GM12878 (cell line): Measurements from ENCODE around the gene MAPK13. TPM values are rescaled to one million over a fixed set of nuclear protein-coding genes. Genes with fewer than 3 reads are reported as not detected.

ENCODE experiments used
- ATAC-seq: fragments of 200-7000 bp; cut with Tn5 transposase; 3 replicates; pipeline ENCODE4 v1.9.1; 2020; ENCODE audit warnings: mild to moderate bottlenecking, moderate library complexity
- BruUV-seq: library from RNA; stranded (reverse); fragments of 400-500 nt; replicated peaks from 2 replicates; lab custom pipeline; 2021; lab: Mats Ljungman, UMichigan
- CTCF ChIA-PET: fragments of 300-600 bp; sonication (Branson Sonifier 250); formaldehyde crosslinking; extraction: SDS; loops from one replicate; lab custom pipeline; 2021; ENCODE audit warnings: inconsistent platforms; lab: Yijun Ruan, JAX
- POLR2A ChIA-PET: fragments of 350-600 bp; formaldehyde crosslinking; extraction: SDS; loops from one replicate; lab custom pipeline; 2021; ENCODE audit warnings: inconsistent platforms; lab: Charles Lee
- RAD21 ChIA-PET: fragments of 300-600 bp; sonication (Branson Sonifier 250); formaldehyde crosslinking; loops from one replicate; lab custom pipeline; 2023; ENCODE audit warnings: antibody characterized with exemption; ENCODE audit not compliant: unreplicated experiment; lab: Charles Lee
- SMC1A ChIA-PET: fragments of 300-600 bp; sonication (Branson Sonifier 250); formaldehyde crosslinking; loops from one replicate; lab custom pipeline; 2023; ENCODE audit not compliant: unreplicated experiment, uncharacterized antibody; lab: Charles Lee
- DNase-seq: peaks from one replicate; pipeline ENCODE4 v3.0.0-alpha.2; 2011; ENCODE audit warnings: low read depth, low spot score
- FAIRE-seq: peaks from 3 replicates; lab custom pipeline; 2011; peaks lifted over from hg19 to GRCh38; lab: Jason Lieb, UNC
- H2AFZ ChIP-seq: 2 replicates; pipeline ENCODE4 v1.6.0; 2011; ENCODE audit warnings: low read depth, low read length, control low read depth; ENCODE audit not compliant: control insufficient read depth
- H3K27ac ChIP-seq: 2 replicates; pipeline ENCODE4 v1.5.1; 2011; ENCODE audit warnings: control low read depth; ENCODE audit not compliant: control insufficient read depth, insufficient read depth
- H3K27me3 ChIP-seq, 2 experiments: replicated peaks in 1 of 2; 2 replicates each; pipeline versions ENCODE4 v1.6.0 to v1.6.1; 2011; ENCODE audit warnings: low read length in 1 of 2; ENCODE audit not compliant: control insufficient read depth in 2 of 2, insufficient read depth in 2 of 2
- H3K36me3 ChIP-seq, 2 experiments: 2 replicates each; pipeline ENCODE4 v1.5.1; 2011; ENCODE audit warnings: low read length in 1 of 2; ENCODE audit not compliant: control insufficient read depth in 2 of 2, insufficient read depth in 2 of 2
- H3K4me1 ChIP-seq: 2 replicates; pipeline ENCODE4 v1.6.1; 2011; ENCODE audit warnings: mild to moderate bottlenecking, low read length, moderate library complexity, mixed read lengths; ENCODE audit not compliant: control insufficient read depth, insufficient read depth
- H3K4me2 ChIP-seq: 2 replicates; pipeline ENCODE4 v1.6.0; 2011; ENCODE audit warnings: control low read depth; ENCODE audit not compliant: control insufficient read depth, insufficient read depth
- H3K4me3 ChIP-seq: fragments of 200-600 bp; sonication (generic); 2 replicates; pipeline ENCODE4 v1.5.1; 2016
- H3K79me2 ChIP-seq: 2 replicates; pipeline ENCODE4 v1.6.0; 2011; ENCODE audit warnings: low read length; ENCODE audit not compliant: control insufficient read depth, insufficient read depth
- H3K9ac ChIP-seq: 2 replicates; pipeline ENCODE4 v1.8.0; 2011; ENCODE audit warnings: low read length, control low read depth, mixed read lengths; ENCODE audit not compliant: control insufficient read depth, insufficient read depth
- H3K9me3 ChIP-seq: replicated peaks from 3 replicates; pipeline ENCODE4 v1.5.1; 2011; ENCODE audit warnings: mild to moderate bottlenecking, low read length; ENCODE audit not compliant: control insufficient read depth, insufficient read depth
- H4K20me1 ChIP-seq: 2 replicates; pipeline ENCODE4 v1.6.0; 2011; ENCODE audit not compliant: control insufficient read depth, insufficient read depth
- IRF4 ChIP-seq: IDR thresholded peaks from 2 replicates; pipeline ENCODE4 v1.6.1; 2011; ENCODE audit warnings: low read depth, low read length
- RAD21 ChIP-seq: IDR thresholded peaks from 2 replicates; pipeline ENCODE4 v1.6.1; 2011; ENCODE audit warnings: mild to moderate bottlenecking, low read depth, low read length, moderate library complexity; ENCODE audit not compliant: insufficient read depth
- SREBF1 ChIP-seq: IDR thresholded peaks from 2 replicates; pipeline ENCODE4 v1.6.1; 2012; ENCODE audit warnings: mild to moderate bottlenecking, low read length
- WGBS: methylation state at CpG from one replicate; pipeline ENCODE4 v1.1.6; 2016; ENCODE audit warnings: low lambda C conversion rate; ENCODE audit not compliant: insufficient replicate concordance, insufficient coverage; ENCODE audit errors: missing lambda C conversion rate; 5-methylcytosine and 5-hydroxymethylcytosine counted together
- in situ Hi-C: fragments of 300-500 bp; cut with MboI; formaldehyde crosslinking; loops from 9 replicates; pipeline ENCODE4 v1.14.3; 2018; ENCODE audit warnings: mixed read lengths
- intact Hi-C: fragments of 100-400 bp; cut with micrococcal nuclease; formaldehyde crosslinking; loops from one replicate; pipeline ENCODE4 v1.14.2; 2022; ENCODE audit not compliant: unreplicated experiment
- polyA plus RNA-seq, 11 experiments: library from polyadenylated mRNA; depleted of rRNA in 4 of 11; unstranded in 6 of 11; stranded (reverse) in 5 of 11; fragments of >200 nt; fragmentation: Nextera tagmentation in 4 of 11; fragmentation: Illumina TruSeq in 1 of 11; extraction: Ambion mirVana in 4 of 11; extraction: Trizol in 1 of 11; gene quantifications; 1 replicate in 1 of 11; 2 replicates in 10 of 11; pipeline versions ENCODE4 v1.2.1 to v1.2.3, GENCODE V29; 2011 to 2016; ENCODE audit warnings: inconsistent platforms in 2 of 11, missing spikeins in 2 of 11, low read depth in 1 of 11
- total RNA-seq, 4 experiments: library from RNA; depleted of rRNA in 3 of 4; stranded (reverse); fragments of >200 nt in 3 of 4; fragmentation: Illumina TruSeq in 1 of 4; extraction: Trizol in 1 of 4; gene quantifications; 2 replicates each; pipeline versions ENCODE4 v1.2.1 to v1.2.3, GENCODE V29; 2013 to 2021
- TF ChIP-seq, protein P1 (sequence below): IDR thresholded peaks from 2 replicates; pipeline ENCODE4 v1.6.1; 2012; ENCODE audit warnings: mild to moderate bottlenecking, low read depth, low read length
- TF ChIP-seq, protein P2 (sequence below): fragments of 450-650 bp; formaldehyde crosslinking; IDR thresholded peaks from 2 replicates; pipeline ENCODE4 v1.5.0; 2022; ENCODE audit warnings: mild to moderate bottlenecking, missing genetic modification characterization

Gene MAPK13
- total and polyA plus RNA-seq, 10 of the 15 experiments (the other 5 are each of a cell fraction or from before 2014, with no cell fraction given): 1.8 to 48.0 (median 37.5) TPM

DNA sequence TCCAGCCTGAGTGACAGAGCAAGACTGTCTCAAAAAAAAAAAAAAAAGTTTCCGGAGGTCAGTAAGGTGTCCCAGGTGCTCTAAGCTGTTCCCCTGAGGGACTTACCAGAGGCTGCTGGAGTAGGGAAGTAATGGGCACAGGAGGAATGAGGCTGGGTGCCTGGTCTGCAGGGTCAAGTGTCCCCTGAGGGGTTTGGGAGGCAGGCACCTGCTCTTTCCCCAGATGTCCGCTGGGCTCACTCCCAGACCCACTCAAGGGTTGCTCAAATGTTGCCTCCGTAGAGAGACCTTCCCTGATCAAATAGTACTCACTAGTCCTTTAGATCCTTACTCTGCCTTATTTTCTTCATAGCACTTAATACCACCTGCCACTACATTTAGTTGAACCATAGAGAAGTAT is 5.4 kb upstream of the MAPK13 start:
- intact Hi-C loops: loop anchor here (10.0 kb wide), 1 partner anchor 180 kb away; no protein-coding TSS in a partner anchor
- ATAC-seq (no peak), DNase-seq (no peak), FAIRE-seq (no peak)
- Histone ChIP-seq H3K36me3 (no peaks in the 10 kb centered on the region), H3K79me2 (no peaks in the 10 kb centered on the region), H3K4me2 (no peak overlapping the region), H3K27ac (no peak overlapping the region), H3K27me3 (no peaks in the 10 kb centered on the region), H3K9ac (no peak overlapping the region), H2AFZ (no peak overlapping the region), H3K4me3 (no peak overlapping the region), H4K20me1 (no peaks in the 10 kb centered on the region), H3K4me1 (peaks cover 25% of the 10 kb centered on the region), H3K9me3 (no peaks in the 10 kb centered on the region)
- CTCF ChIA-PET: interaction anchor here (1.0 to 7.6 kb wide), 7 partner anchors 20 to 234 kb away, joined by 3 to 82 read pairs (median 6); no protein-coding TSS in a partner anchor
- TF ChIP-seq SREBF1 (no peak), RAD21 (no peak), IRF4 (no peak)
- TF ChIP-seq, protein P1, sequence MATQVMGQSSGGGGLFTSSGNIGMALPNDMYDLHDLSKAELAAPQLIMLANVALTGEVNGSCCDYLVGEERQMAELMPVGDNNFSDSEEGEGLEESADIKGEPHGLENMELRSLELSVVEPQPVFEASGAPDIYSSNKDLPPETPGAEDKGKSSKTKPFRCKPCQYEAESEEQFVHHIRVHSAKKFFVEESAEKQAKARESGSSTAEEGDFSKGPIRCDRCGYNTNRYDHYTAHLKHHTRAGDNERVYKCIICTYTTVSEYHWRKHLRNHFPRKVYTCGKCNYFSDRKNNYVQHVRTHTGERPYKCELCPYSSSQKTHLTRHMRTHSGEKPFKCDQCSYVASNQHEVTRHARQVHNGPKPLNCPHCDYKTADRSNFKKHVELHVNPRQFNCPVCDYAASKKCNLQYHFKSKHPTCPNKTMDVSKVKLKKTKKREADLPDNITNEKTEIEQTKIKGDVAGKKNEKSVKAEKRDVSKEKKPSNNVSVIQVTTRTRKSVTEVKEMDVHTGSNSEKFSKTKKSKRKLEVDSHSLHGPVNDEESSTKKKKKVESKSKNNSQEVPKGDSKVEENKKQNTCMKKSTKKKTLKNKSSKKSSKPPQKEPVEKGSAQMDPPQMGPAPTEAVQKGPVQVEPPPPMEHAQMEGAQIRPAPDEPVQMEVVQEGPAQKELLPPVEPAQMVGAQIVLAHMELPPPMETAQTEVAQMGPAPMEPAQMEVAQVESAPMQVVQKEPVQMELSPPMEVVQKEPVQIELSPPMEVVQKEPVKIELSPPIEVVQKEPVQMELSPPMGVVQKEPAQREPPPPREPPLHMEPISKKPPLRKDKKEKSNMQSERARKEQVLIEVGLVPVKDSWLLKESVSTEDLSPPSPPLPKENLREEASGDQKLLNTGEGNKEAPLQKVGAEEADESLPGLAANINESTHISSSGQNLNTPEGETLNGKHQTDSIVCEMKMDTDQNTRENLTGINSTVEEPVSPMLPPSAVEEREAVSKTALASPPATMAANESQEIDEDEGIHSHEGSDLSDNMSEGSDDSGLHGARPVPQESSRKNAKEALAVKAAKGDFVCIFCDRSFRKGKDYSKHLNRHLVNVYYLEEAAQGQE: no peak
- TF ChIP-seq, protein P2, sequence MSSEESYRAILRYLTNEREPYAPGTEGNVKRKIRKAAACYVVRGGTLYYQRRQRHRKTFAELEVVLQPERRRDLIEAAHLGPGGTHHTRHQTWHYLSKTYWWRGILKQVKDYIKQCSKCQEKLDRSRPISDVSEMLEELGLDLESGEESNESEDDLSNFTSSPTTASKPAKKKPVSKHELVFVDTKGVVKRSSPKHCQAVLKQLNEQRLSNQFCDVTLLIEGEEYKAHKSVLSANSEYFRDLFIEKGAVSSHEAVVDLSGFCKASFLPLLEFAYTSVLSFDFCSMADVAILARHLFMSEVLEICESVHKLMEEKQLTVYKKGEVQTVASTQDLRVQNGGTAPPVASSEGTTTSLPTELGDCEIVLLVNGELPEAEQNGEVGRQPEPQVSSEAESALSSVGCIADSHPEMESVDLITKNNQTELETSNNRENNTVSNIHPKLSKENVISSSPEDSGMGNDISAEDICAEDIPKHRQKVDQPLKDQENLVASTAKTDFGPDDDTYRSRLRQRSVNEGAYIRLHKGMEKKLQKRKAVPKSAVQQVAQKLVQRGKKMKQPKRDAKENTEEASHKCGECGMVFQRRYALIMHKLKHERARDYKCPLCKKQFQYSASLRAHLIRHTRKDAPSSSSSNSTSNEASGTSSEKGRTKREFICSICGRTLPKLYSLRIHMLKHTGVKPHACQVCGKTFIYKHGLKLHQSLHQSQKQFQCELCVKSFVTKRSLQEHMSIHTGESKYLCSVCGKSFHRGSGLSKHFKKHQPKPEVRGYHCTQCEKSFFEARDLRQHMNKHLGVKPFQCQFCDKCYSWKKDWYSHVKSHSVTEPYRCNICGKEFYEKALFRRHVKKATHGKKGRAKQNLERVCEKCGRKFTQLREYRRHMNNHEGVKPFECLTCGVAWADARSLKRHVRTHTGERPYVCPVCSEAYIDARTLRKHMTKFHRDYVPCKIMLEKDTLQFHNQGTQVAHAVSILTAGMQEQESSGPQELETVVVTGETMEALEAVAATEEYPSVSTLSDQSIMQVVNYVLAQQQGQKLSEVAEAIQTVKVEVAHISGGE (CRISPR knock-in tag): no peak
- POLR2A ChIA-PET: no interaction called here
- 72% methylated on average over 3 of the region's 3 CpGs for WGBS
- BruUV-seq: no TSS peak
- RAD21 ChIA-PET: interaction anchor here (1.6 kb wide), 1 partner anchor 235 kb away, joined by 8 read pairs; no protein-coding TSS in a partner anchor
- SMC1A ChIA-PET: interaction anchor here (0.6 to 7.8 kb wide), 4 partner anchors 56 to 783 kb away, joined by 3 to 75 read pairs (median 16); no protein-coding TSS in a partner anchor
- in situ Hi-C loops: loop anchor here (5.0 kb wide), 1 partner anchor 232 kb away; no protein-coding TSS in a partner anchor
